ENCODE measurements around the gene CALM3. TPM values are rescaled to one million over a fixed set of nuclear protein-coding genes. Genes with fewer than 3 reads are reported as not detected.

Gene CALM3
- total and polyA plus RNA-seq, 2 experiments from 2014 or later = 148 to 215 TPM

- no peak overlapping the region for H3K27ac ChIP-seq (ENCODE audit: low read depth)
- H3K9me3 Mint-ChIP-seq = peaks cover 15% of the 10 kb centered on the region
- H3K4me3 Mint-ChIP-seq = peak overlapping the region; percentile 30; the same call in 2 of the 3 replicates
- H3F3A ChIP-seq (replicated peaks; ENCODE audit: low read depth) = no peaks in the 10 kb centered on the region; the same call in 1 of the 2 replicates
- peaks cover 18% of the 10 kb centered on the region for H3K4me1 Mint-ChIP-seq
- no peak overlapping the region for H3K4me2 ChIP-seq
- peaks cover 58% of the 10 kb centered on the region for H3K27me3 ChIP-seq (ENCODE audit: insufficient read depth)
- H3K4me3 ChIP-seq = no peak overlapping the region
- H2AFZ ChIP-seq = no peak overlapping the region
- H3K79me2 ChIP-seq (replicated peaks; ENCODE audit: insufficient read depth) = no peaks in the 10 kb centered on the region
- no peak overlapping the region for H3K27ac Mint-ChIP-seq
- no peaks in the 10 kb centered on the region for H3K36me3 ChIP-seq (ENCODE audit: insufficient read depth)
- peaks cover 13% of the 10 kb centered on the region for H3K4me1 ChIP-seq (ENCODE audit: insufficient read depth)
- TF ChIP-seq EZH2 (IDR thresholded peaks at IDR 0.05; ENCODE audit: low read depth, unreplicated experiment) = no peak
- H3K36me3 Mint-ChIP-seq (ENCODE audit: low read depth) = peaks cover 7% of the 10 kb centered on the region; the same call in 1 of the 3 replicates
- no peaks in the 10 kb centered on the region for H4K20me1 ChIP-seq (replicated peaks; ENCODE audit: insufficient read depth)
- no peaks in the 10 kb centered on the region for H3K9me2 ChIP-seq (ENCODE audit: insufficient read depth)
- H3K27me3 Mint-ChIP-seq (ENCODE audit: insufficient read depth, low read depth, poor library complexity) = peaks cover 47% of the 10 kb centered on the region
- ATAC-seq (no peak), DNase-seq (ENCODE audit: low spot score) (no peak)
Observed at GRCh38 chr19:46650445-46650844, 49.3 kb downstream of the CALM3 start.

GRCh38 chr19:46654621-46655152, 53.6 kb downstream of the CALM3 start:
- H3K27ac ChIP-seq (ENCODE audit: low read depth) = peak overlapping the region; percentile 53; the same call in 1 of the 2 replicates
- peak overlapping the region; percentile 49; the same call in 1 of the 2 replicates for H3K4me2 ChIP-seq
- H3K4me3 ChIP-seq = no peak overlapping the region
- H3K9me3 Mint-ChIP-seq = peaks cover 8% of the 10 kb centered on the region
- H4K20me1 ChIP-seq (replicated peaks; ENCODE audit: insufficient read depth) = no peaks in the 10 kb centered on the region
- peaks cover 39% of the 10 kb centered on the region for H3K27me3 ChIP-seq (ENCODE audit: insufficient read depth)
- H3F3A ChIP-seq (replicated peaks; ENCODE audit: low read depth) = peaks cover 4% of the 10 kb centered on the region
- H3K79me2 ChIP-seq (replicated peaks; ENCODE audit: insufficient read depth) = no peaks in the 10 kb centered on the region
- peak overlapping the region; percentile 72 for H2AFZ ChIP-seq
- ATAC-seq (peak; percentile 72), DNase-seq (ENCODE audit: low spot score) (peak; percentile 54)
- H3K4me1 ChIP-seq (ENCODE audit: insufficient read depth) = peaks cover 21% of the 10 kb centered on the region
- no peaks in the 10 kb centered on the region for H3K9me2 ChIP-seq (ENCODE audit: insufficient read depth)
- no peak for TF ChIP-seq REST (IDR thresholded peaks at IDR 0.05; ENCODE audit: unreplicated experiment)
- TF ChIP-seq CTCF (conservative IDR thresholded peaks at IDR 0.05; ENCODE audit: low read depth in 2 of 2) = no peak
- no peak for TF ChIP-seq ZNF462 (CRISPR knock-in tag; IDR thresholded peaks at IDR 0.05)
- no peak for TF ChIP-seq POLR2AphosphoS5 (IDR thresholded peaks at IDR 0.05; ENCODE audit: low read depth)
- no peak for TF ChIP-seq JUNB (IDR thresholded peaks at IDR 0.05; ENCODE audit: unreplicated experiment)
- no peak for TF ChIP-seq EZH2 (IDR thresholded peaks at IDR 0.05; ENCODE audit: low read depth, unreplicated experiment)
- no peak for TF ChIP-seq STAT1 (IDR thresholded peaks at IDR 0.05; ENCODE audit: unreplicated experiment)
- no peak overlapping the region for H3K27ac Mint-ChIP-seq
- peaks cover 22% of the 10 kb centered on the region for H3K4me1 Mint-ChIP-seq
- peaks cover 38% of the 10 kb centered on the region for H3K27me3 Mint-ChIP-seq (ENCODE audit: insufficient read depth, low read depth, poor library complexity)
- peaks cover 3% of the 10 kb centered on the region; the same call in 1 of the 3 replicates for H3K36me3 Mint-ChIP-seq (ENCODE audit: low read depth)
- no peaks in the 10 kb centered on the region for H3K36me3 ChIP-seq (ENCODE audit: insufficient read depth)
- H3K4me3 Mint-ChIP-seq = no peak overlapping the region; the same call in 2 of the 3 replicates

All from GM23338 (cell line).